ENCODE results near the gene SBK2. TPM values are rescaled to one million over a fixed set of nuclear protein-coding genes. Genes with fewer than 3 reads are reported as not detected.

The SBK2 gene
- total and polyA plus RNA-seq, 2 experiments from 2014 or later = 1.1 to 2.0 TPM

DNA sequence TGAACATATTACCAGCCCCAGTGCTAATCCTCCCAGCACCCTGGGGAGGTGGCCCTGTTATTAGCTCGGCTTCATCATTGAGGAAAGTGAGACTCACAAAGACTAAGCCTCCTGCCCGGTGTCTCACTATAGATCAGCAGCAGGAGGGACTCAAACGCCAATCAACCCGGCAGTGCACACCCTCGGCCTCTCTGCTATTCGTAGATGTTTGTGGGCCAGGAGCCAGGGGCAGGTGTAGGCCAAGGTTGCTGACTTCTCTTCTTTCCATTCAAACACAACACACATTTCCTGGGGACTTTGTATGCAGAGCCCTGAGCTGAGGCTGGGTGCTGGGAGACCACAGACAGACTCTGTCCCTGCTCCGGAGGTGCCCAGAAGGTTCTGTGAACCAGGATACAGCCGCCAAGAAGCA lies 17.8 kb upstream of the SBK2 start (continued):
- TF ChIP-seq, protein P1, sequence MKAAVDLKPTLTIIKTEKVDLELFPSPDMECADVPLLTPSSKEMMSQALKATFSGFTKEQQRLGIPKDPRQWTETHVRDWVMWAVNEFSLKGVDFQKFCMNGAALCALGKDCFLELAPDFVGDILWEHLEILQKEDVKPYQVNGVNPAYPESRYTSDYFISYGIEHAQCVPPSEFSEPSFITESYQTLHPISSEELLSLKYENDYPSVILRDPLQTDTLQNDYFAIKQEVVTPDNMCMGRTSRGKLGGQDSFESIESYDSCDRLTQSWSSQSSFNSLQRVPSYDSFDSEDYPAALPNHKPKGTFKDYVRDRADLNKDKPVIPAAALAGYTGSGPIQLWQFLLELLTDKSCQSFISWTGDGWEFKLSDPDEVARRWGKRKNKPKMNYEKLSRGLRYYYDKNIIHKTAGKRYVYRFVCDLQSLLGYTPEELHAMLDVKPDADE (IDR thresholded peaks at IDR 0.05) = no peak
- TF ChIP-seq, protein P2, sequence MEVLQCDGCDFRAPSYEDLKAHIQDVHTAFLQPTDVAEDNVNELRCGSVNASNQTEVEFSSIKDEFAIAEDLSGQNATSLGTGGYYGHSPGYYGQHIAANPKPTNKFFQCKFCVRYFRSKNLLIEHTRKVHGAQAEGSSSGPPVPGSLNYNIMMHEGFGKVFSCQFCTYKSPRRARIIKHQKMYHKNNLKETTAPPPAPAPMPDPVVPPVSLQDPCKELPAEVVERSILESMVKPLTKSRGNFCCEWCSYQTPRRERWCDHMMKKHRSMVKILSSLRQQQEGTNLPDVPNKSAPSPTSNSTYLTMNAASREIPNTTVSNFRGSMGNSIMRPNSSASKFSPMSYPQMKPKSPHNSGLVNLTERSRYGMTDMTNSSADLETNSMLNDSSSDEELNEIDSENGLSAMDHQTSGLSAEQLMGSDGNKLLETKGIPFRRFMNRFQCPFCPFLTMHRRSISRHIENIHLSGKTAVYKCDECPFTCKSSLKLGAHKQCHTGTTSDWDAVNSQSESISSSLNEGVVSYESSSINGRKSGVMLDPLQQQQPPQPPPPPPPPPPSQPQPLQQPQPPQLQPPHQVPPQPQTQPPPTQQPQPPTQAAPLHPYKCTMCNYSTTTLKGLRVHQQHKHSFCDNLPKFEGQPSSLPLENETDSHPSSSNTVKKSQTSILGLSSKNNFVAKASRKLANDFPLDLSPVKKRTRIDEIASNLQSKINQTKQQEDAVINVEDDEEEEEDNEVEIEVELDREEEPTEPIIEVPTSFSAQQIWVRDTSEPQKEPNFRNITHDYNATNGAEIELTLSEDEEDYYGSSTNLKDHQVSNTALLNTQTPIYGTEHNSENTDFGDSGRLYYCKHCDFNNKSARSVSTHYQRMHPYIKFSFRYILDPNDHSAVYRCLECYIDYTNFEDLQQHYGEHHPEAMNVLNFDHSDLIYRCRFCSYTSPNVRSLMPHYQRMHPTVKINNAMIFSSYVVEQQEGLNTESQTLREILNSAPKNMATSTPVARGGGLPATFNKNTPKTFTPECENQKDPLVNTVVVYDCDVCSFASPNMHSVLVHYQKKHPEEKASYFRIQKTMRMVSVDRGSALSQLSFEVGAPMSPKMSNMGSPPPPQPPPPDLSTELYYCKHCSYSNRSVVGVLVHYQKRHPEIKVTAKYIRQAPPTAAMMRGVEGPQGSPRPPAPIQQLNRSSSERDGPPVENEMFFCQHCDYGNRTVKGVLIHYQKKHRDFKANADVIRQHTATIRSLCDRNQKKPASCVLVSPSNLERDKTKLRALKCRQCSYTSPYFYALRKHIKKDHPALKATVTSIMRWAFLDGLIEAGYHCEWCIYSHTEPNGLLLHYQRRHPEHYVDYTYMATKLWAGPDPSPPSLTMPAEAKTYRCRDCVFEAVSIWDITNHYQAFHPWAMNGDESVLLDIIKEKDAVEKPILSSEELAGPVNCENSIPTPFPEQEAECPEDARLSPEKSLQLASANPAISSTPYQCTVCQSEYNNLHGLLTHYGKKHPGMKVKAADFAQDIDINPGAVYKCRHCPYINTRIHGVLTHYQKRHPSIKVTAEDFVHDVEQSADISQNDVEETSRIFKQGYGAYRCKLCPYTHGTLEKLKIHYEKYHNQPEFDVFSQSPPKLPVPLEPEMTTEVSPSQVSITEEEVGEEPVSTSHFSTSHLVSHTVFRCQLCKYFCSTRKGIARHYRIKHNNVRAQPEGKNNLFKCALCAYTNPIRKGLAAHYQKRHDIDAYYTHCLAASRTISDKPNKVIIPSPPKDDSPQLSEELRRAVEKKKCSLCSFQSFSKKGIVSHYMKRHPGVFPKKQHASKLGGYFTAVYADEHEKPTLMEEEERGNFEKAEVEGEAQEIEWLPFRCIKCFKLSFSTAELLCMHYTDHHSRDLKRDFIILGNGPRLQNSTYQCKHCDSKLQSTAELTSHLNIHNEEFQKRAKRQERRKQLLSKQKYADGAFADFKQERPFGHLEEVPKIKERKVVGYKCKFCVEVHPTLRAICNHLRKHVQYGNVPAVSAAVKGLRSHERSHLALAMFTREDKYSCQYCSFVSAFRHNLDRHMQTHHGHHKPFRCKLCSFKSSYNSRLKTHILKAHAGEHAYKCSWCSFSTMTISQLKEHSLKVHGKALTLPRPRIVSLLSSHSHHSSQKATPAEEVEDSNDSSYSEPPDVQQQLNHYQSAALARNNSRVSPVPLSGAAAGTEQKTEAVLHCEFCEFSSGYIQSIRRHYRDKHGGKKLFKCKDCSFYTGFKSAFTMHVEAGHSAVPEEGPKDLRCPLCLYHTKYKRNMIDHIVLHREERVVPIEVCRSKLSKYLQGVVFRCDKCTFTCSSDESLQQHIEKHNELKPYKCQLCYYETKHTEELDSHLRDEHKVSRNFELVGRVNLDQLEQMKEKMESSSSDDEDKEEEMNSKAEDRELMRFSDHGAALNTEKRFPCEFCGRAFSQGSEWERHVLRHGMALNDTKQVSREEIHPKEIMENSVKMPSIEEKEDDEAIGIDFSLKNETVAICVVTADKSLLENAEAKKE (CRISPR knock-in tag; IDR thresholded peaks at IDR 0.05) = no peak
- no peak for TF ChIP-seq ZNF114 (CRISPR knock-in tag; IDR thresholded peaks at IDR 0.05)
- TF ChIP-seq JUNB (IDR thresholded peaks at IDR 0.05; ENCODE audit: unreplicated experiment) = no peak
- TF ChIP-seq EZH2 (IDR thresholded peaks at IDR 0.05; ENCODE audit: low read depth, unreplicated experiment) = no peak

DNA sequence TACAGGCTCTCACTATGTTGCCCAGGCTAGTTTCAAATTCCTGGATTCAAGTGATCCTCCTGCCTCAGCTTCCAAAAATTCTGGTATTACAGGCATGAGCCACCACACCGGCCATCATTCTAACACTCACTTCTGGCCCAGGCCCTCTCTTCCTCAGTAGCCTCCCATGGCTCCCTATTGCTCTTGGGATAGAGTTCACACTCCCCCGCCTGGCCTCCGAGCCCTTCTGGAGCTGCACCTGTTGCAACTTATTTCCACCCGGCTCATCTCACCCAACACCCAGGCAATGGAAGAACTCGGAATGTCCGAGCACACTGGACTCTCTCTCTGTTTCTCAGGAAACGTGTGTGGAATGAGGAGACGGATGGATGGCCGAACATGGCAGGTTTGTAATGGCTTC lies 17.4 kb upstream of the SBK2 start:
- H3K4me3 Mint-ChIP-seq = no peak overlapping the region
- Histone ChIP-seq H3K4me1 (ENCODE audit: insufficient read depth) (peaks cover 17% of the 10 kb centered on the region), H3K36me3 (ENCODE audit: insufficient read depth) (no peaks in the 10 kb centered on the region), H3K79me2 (replicated peaks; ENCODE audit: insufficient read depth) (no peaks in the 10 kb centered on the region), H3K4me2 (no peak overlapping the region), H4K20me1 (replicated peaks; ENCODE audit: insufficient read depth) (no peaks in the 10 kb centered on the region), H3K4me3 (no peak overlapping the region), H3K9me2 (ENCODE audit: insufficient read depth) (no peaks in the 10 kb centered on the region), H3K27ac (ENCODE audit: low read depth) (no peak overlapping the region), H3K27me3 (ENCODE audit: insufficient read depth) (no peaks in the 10 kb centered on the region), H2AFZ (no peak overlapping the region), H3F3A (replicated peaks; ENCODE audit: low read depth) (no peaks in the 10 kb centered on the region; the same call in 1 of the 2 replicates)
- no peaks in the 10 kb centered on the region for H3K9me3 Mint-ChIP-seq
- no peak overlapping the region for H3K27ac Mint-ChIP-seq
- ATAC-seq (no peak), DNase-seq (ENCODE audit: low spot score) (no peak)
- peaks cover 21% of the 10 kb centered on the region for H3K27me3 Mint-ChIP-seq (ENCODE audit: insufficient read depth, low read depth, poor library complexity)
- no peaks in the 10 kb centered on the region for H3K36me3 Mint-ChIP-seq (ENCODE audit: low read depth)
- peaks cover 34% of the 10 kb centered on the region for H3K4me1 Mint-ChIP-seq
- TF ChIP-seq, protein P3, sequence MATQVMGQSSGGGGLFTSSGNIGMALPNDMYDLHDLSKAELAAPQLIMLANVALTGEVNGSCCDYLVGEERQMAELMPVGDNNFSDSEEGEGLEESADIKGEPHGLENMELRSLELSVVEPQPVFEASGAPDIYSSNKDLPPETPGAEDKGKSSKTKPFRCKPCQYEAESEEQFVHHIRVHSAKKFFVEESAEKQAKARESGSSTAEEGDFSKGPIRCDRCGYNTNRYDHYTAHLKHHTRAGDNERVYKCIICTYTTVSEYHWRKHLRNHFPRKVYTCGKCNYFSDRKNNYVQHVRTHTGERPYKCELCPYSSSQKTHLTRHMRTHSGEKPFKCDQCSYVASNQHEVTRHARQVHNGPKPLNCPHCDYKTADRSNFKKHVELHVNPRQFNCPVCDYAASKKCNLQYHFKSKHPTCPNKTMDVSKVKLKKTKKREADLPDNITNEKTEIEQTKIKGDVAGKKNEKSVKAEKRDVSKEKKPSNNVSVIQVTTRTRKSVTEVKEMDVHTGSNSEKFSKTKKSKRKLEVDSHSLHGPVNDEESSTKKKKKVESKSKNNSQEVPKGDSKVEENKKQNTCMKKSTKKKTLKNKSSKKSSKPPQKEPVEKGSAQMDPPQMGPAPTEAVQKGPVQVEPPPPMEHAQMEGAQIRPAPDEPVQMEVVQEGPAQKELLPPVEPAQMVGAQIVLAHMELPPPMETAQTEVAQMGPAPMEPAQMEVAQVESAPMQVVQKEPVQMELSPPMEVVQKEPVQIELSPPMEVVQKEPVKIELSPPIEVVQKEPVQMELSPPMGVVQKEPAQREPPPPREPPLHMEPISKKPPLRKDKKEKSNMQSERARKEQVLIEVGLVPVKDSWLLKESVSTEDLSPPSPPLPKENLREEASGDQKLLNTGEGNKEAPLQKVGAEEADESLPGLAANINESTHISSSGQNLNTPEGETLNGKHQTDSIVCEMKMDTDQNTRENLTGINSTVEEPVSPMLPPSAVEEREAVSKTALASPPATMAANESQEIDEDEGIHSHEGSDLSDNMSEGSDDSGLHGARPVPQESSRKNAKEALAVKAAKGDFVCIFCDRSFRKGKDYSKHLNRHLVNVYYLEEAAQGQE (IDR thresholded peaks at IDR 0.05; ENCODE audit: unreplicated experiment) = no peak
- TF ChIP-seq, protein P4, sequence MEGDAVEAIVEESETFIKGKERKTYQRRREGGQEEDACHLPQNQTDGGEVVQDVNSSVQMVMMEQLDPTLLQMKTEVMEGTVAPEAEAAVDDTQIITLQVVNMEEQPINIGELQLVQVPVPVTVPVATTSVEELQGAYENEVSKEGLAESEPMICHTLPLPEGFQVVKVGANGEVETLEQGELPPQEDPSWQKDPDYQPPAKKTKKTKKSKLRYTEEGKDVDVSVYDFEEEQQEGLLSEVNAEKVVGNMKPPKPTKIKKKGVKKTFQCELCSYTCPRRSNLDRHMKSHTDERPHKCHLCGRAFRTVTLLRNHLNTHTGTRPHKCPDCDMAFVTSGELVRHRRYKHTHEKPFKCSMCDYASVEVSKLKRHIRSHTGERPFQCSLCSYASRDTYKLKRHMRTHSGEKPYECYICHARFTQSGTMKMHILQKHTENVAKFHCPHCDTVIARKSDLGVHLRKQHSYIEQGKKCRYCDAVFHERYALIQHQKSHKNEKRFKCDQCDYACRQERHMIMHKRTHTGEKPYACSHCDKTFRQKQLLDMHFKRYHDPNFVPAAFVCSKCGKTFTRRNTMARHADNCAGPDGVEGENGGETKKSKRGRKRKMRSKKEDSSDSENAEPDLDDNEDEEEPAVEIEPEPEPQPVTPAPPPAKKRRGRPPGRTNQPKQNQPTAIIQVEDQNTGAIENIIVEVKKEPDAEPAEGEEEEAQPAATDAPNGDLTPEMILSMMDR (conservative IDR thresholded peaks at IDR 0.05; ENCODE audit: low read depth in 2 of 2) = no peak
- TF ChIP-seq, protein P1 (IDR thresholded peaks at IDR 0.05) = no peak
- TF ChIP-seq CREB1 (CRISPR knock-in tag; IDR thresholded peaks at IDR 0.05; ENCODE audit: low read depth) (no peak), JUNB (IDR thresholded peaks at IDR 0.05; ENCODE audit: unreplicated experiment) (no peak), EZH2 (IDR thresholded peaks at IDR 0.05; ENCODE audit: low read depth, unreplicated experiment) (no peak)
